Caco-2 (cell line): ENCODE results near the gene SH3TC2. TPM values are rescaled to one million over a fixed set of nuclear protein-coding genes. Genes with fewer than 3 reads are reported as not detected.

Experiments
- BruUV-seq: library from RNA; stranded (reverse); fragments of 400-500 nt; replicated peaks from 2 replicates; lab custom pipeline; 2021; lab: Mats Ljungman, UMichigan
- CTCF ChIA-PET: fragments of 300-600 bp; sonication (Branson Sonifier 250); formaldehyde crosslinking; loops from one replicate; lab custom pipeline; 2022; ENCODE audit warnings: antibody characterized with exemption; lab: Charles Lee
- POLR2A ChIA-PET: fragments of 300-600 bp; sonication (Branson Sonifier 250); formaldehyde crosslinking; loops from one replicate; lab custom pipeline; 2022; ENCODE audit warnings: antibody characterized with exemption; lab: Charles Lee
- DNase-seq, 2 experiments: peaks; one replicate each; pipeline versions ENCODE4 v3.0.0 to v3.0.0-alpha.2; 2020 to 2022
- H3K27me3 ChIP-seq: replicated peaks from 2 replicates; pipeline ENCODE4 v1.6.0; 2011; ENCODE audit warnings: low read length; ENCODE audit not compliant: control insufficient read depth, insufficient read depth
- H3K36me3 ChIP-seq: 2 replicates; pipeline ENCODE4 v1.5.1; 2011; ENCODE audit warnings: low read length; ENCODE audit not compliant: control insufficient read depth, insufficient read depth
- H3K4me1 ChIP-seq: fragments of 250-450 bp; sonication (Bioruptor Pico); 2 replicates; pipeline ENCODE4 v1.5.1; 2020; ENCODE audit warnings: mild to moderate bottlenecking
- H3K4me3 ChIP-seq: 2 replicates; pipeline ENCODE4 v1.5.1; 2011; ENCODE audit warnings: low read depth, mild to moderate bottlenecking, control low read depth, low read length
- H3K9me3 ChIP-seq: fragments of 250-450 bp; sonication (Bioruptor Pico); 2 replicates; pipeline ENCODE4 v1.5.1; 2020; ENCODE audit warnings: mild to moderate bottlenecking, moderate library complexity
- H3K27ac Mint-ChIP-seq: one replicate; pipeline ENCODE4 v1.8.0; 2022; ENCODE audit warnings: mixed read lengths; ENCODE audit not compliant: unreplicated experiment
- H3K27me3 Mint-ChIP-seq: one replicate; pipeline ENCODE4 v1.8.0; 2022; ENCODE audit warnings: mixed read lengths; ENCODE audit not compliant: insufficient read depth, unreplicated experiment
- H3K36me3 Mint-ChIP-seq: one replicate; pipeline ENCODE4 v1.8.0; 2022; ENCODE audit warnings: mild to moderate bottlenecking, mixed read lengths; ENCODE audit not compliant: insufficient read depth, unreplicated experiment
- H3K4me1 Mint-ChIP-seq: one replicate; pipeline ENCODE4 v1.8.0; 2022; ENCODE audit warnings: low read depth, mixed read lengths; ENCODE audit not compliant: unreplicated experiment
- H3K4me3 Mint-ChIP-seq: one replicate; pipeline ENCODE4 v1.8.0; 2022; ENCODE audit warnings: mild to moderate bottlenecking, moderate library complexity, mixed read lengths; ENCODE audit not compliant: unreplicated experiment
- H3K9me3 Mint-ChIP-seq: one replicate; pipeline ENCODE4 v1.8.0; 2022; ENCODE audit warnings: mixed read lengths; ENCODE audit not compliant: unreplicated experiment
- CTCF ChIP-seq, 2 experiments: fragments of 200-600 bp in 1 of 2; IDR thresholded peaks; 1 replicate in 1 of 2; 2 replicates in 1 of 2; pipeline versions ENCODE4 v1.5.1 to v1.8.0; 2011 to 2022; ENCODE audit warnings: antibody characterized with exemption in 1 of 2, control low read depth in 1 of 2, inconsistent platforms in 1 of 2, low read depth in 1 of 2, low read length in 1 of 2, mild to moderate bottlenecking in 1 of 2, moderate library complexity in 1 of 2; ENCODE audit not compliant: insufficient read depth in 1 of 2, severe bottlenecking in 1 of 2, unreplicated experiment in 1 of 2
- intact Hi-C: fragments of 100-400 bp; cut with micrococcal nuclease; formaldehyde crosslinking; loops from one replicate; pipeline ENCODE4 v1.10.0; 2022; ENCODE audit not compliant: unreplicated experiment
- total RNA-seq: library from RNA; stranded (reverse); gene quantifications from 2 replicates; pipeline ENCODE4 v1.2.3, GENCODE V29; 2022

Gene SH3TC2
- total RNA-seq, 1 experiment from 2014 or later = 5.8 TPM

- CTCF ChIA-PET = no interaction called here
- DNase-seq = no peak
- Mint-ChIP-seq H3K27ac (no peak overlapping the region), H3K27me3 (no peaks in the 10 kb centered on the region), H3K4me3 (no peak overlapping the region), H3K36me3 (no peaks in the 10 kb centered on the region), H3K9me3 (no peaks in the 10 kb centered on the region), H3K4me1 (peaks cover 7% of the 10 kb centered on the region)
- intact Hi-C loops = no loop called here
- POLR2A ChIA-PET = no interaction called here
- Histone ChIP-seq H3K4me3 (no peak overlapping the region), H3K9me3 (no peaks in the 10 kb centered on the region), H3K27me3 (no peaks in the 10 kb centered on the region), H3K36me3 (no peaks in the 10 kb centered on the region), H3K4me1 (no peaks in the 10 kb centered on the region)
- BruUV-seq = no TSS peak
- no peak for TF ChIP-seq CTCF (IDR thresholded peaks at IDR 0.05; ENCODE audit: insufficient read depth in 1 of 2, low read depth in 1 of 2, low read length in 1 of 2, severe bottlenecking in 1 of 2, unreplicated experiment in 1 of 2)
Observed at GRCh38 chr5:149045089-149045460, 17.8 kb downstream of the SH3TC2 start.

DNA sequence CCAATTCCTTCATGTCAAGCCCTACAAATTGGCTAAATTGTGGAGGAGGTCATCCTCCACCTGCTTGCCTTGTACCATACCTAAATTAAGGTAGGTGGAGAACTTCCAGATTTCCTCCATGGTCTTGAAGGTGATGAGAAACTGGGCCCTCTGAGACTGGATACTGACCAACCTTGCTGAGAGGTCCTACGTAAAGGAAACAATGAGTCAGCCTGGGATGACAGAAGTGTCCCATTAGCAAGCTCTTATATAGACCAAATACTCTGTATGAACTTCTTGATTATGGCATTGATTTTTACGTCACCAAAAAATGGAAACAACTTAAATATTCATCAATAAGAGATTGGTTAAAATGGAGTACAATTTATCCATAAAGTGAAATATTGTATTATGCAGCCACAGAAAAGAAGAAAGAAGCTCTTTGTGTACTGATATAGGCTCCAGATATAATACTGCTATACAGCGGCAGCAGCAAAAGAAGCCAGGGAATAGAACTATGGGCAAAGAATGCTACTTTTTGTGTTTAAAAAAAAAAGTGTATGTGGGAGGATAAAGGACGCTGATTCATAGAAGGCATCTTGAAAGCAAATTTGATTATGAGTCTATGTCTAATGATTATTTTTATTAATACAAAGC, 18.3 kb downstream of the SH3TC2 start:
- H3K4me1 Mint-ChIP-seq = peaks cover 7% of the 10 kb centered on the region
- BruUV-seq = no TSS peak
- CTCF ChIA-PET = no interaction called here

GRCh38 chr5:149043641-149044040, 19.2 kb downstream of the SH3TC2 start:
- H3K36me3 Mint-ChIP-seq = no peaks in the 10 kb centered on the region
- CTCF ChIA-PET = no interaction called here

More for the DNA sequence above, 18.3 kb downstream of the SH3TC2 start:
- Mint-ChIP-seq H3K27me3 (no peaks in the 10 kb centered on the region), H3K9me3 (no peaks in the 10 kb centered on the region), H3K36me3 (no peaks in the 10 kb centered on the region), H3K4me3 (no peak overlapping the region), H3K27ac (no peak overlapping the region)
- intact Hi-C loops = no loop called here
- H3K36me3 ChIP-seq = no peaks in the 10 kb centered on the region
- H3K9me3 ChIP-seq = no peaks in the 10 kb centered on the region
- no peak for TF ChIP-seq CTCF (IDR thresholded peaks at IDR 0.05; ENCODE audit: insufficient read depth in 1 of 2, low read depth in 1 of 2, low read length in 1 of 2, severe bottlenecking in 1 of 2, unreplicated experiment in 1 of 2)
- POLR2A ChIA-PET = no interaction called here
- H3K4me1 ChIP-seq = no peaks in the 10 kb centered on the region
- no peak overlapping the region for H3K4me3 ChIP-seq
- no peaks in the 10 kb centered on the region for H3K27me3 ChIP-seq
- no peak for DNase-seq

More at GRCh38 chr5:149043641-149044040, 19.2 kb downstream of the SH3TC2 start:
- POLR2A ChIA-PET = no interaction called here
- no peaks in the 10 kb centered on the region for H3K9me3 Mint-ChIP-seq
- intact Hi-C loops = no loop called here
- TF ChIP-seq CTCF (IDR thresholded peaks at IDR 0.05; ENCODE audit: insufficient read depth in 1 of 2, low read depth in 1 of 2, low read length in 1 of 2, severe bottlenecking in 1 of 2, unreplicated experiment in 1 of 2) = no peak
- no peak for DNase-seq
- no peaks in the 10 kb centered on the region for H3K27me3 Mint-ChIP-seq
- H3K27ac Mint-ChIP-seq = no peak overlapping the region
- Histone ChIP-seq H3K4me3 (no peak overlapping the region), H3K36me3 (no peaks in the 10 kb centered on the region), H3K4me1 (no peaks in the 10 kb centered on the region), H3K9me3 (no peaks in the 10 kb centered on the region), H3K27me3 (no peaks in the 10 kb centered on the region)
- peaks cover 4% of the 10 kb centered on the region for H3K4me1 Mint-ChIP-seq
- no TSS peak for BruUV-seq
- no peak overlapping the region for H3K4me3 Mint-ChIP-seq
